ENCODE measurements around the gene ALDH1A2.

GRCh38 chr15:57969996-57970395, 95.5 kb downstream of the ALDH1A2 start:
- no peak for TF ChIP-seq CTCF (IDR thresholded peaks at IDR 0.05)
- no peak for TF ChIP-seq POLR2A (IDR thresholded peaks at IDR 0.05)
